Common myeloid progenitor, CD34-positive (primary cell): ENCODE data around the gene GRB10.
A peak's percentile ranks its signal among the peaks of the same experiment; 100 is the strongest.

Experiments used
- CTCF ChIA-PET: fragments of 350-600 bp; sonication (Branson Sonifier 250); formaldehyde crosslinking; loops from one replicate; lab custom pipeline; 2021; ENCODE audit warnings: antibody characterized with exemption; lab: Charles Lee
- POLR2A ChIA-PET: fragments of 350-600 bp; sonication (Branson Sonifier 250); formaldehyde crosslinking; loops from one replicate; lab custom pipeline; 2021; ENCODE audit warnings: antibody characterized with exemption; lab: Charles Lee
- DNase-seq, 3 donors: peaks; one replicate each; pipeline versions ENCODE4 v3.0.0 to v3.0.0-alpha.2; 2013
- H3K27ac ChIP-seq, 2 experiments: 1 replicate in 1 of 2; 2 replicates in 1 of 2; pipeline ENCODE4 v1.7.0; 2013; ENCODE audit warnings: inconsistent platforms in 2 of 2, low read length in 2 of 2, mild to moderate bottlenecking in 2 of 2, low read depth in 1 of 2, moderate library complexity in 1 of 2; ENCODE audit not compliant: severe bottlenecking in 2 of 2, insufficient read depth in 1 of 2, poor library complexity in 1 of 2
- H3K27me3 ChIP-seq, 5 experiments: replicated peaks in 2 of 5; 1 replicate in 3 of 5; 2 replicates in 2 of 5; pipeline versions ENCODE4 v1.6.1 to v1.7.0; 2013; ENCODE audit warnings: low read length in 4 of 5, mild to moderate bottlenecking in 2 of 5, moderate library complexity in 2 of 5, inconsistent platforms in 1 of 5; ENCODE audit not compliant: insufficient read depth in 5 of 5, control insufficient read depth in 4 of 5
- H3K36me3 ChIP-seq, 4 experiments: 1 replicate in 2 of 4; 2 replicates in 2 of 4; pipeline versions ENCODE4 v1.6.1 to v1.7.0; 2013; ENCODE audit warnings: low read length in 3 of 4, control low read depth in 1 of 4, mild to moderate bottlenecking in 1 of 4; ENCODE audit not compliant: control insufficient read depth in 4 of 4, insufficient read depth in 4 of 4
- H3K4me1 ChIP-seq, 4 experiments: 1 replicate in 3 of 4; 2 replicates in 1 of 4; pipeline versions ENCODE4 v1.6.1 to v1.7.1; 2013; ENCODE audit warnings: low read length in 3 of 4, mild to moderate bottlenecking in 3 of 4, control low read depth in 1 of 4, inconsistent platforms in 1 of 4, moderate library complexity in 1 of 4; ENCODE audit not compliant: control insufficient read depth in 4 of 4, insufficient read depth in 4 of 4; ENCODE audit errors: control extremely low read depth in 1 of 4
- H3K4me3 ChIP-seq, 7 experiments: 1 replicate in 4 of 7; 2 replicates in 3 of 7; pipeline versions ENCODE4 v1.5.1 to v1.7.0; 2013; ENCODE audit warnings: mild to moderate bottlenecking in 7 of 7, low read length in 6 of 7, moderate library complexity in 6 of 7, inconsistent platforms in 2 of 7, low read depth in 2 of 7, control low read depth in 1 of 7; ENCODE audit not compliant: insufficient read depth in 4 of 7, control insufficient read depth in 1 of 7; ENCODE audit errors: extremely low read depth in 1 of 7
- H3K9me3 ChIP-seq, 5 experiments: 1 replicate in 4 of 5; 2 replicates in 1 of 5; pipeline versions ENCODE4 v1.6.1 to v1.7.1; 2013; ENCODE audit warnings: low read length in 4 of 5, mild to moderate bottlenecking in 2 of 5, inconsistent platforms in 1 of 5, low read depth in 1 of 5, moderate library complexity in 1 of 5; ENCODE audit not compliant: control insufficient read depth in 4 of 5, insufficient read depth in 2 of 5; ENCODE audit errors: control extremely low read depth in 1 of 5
- WGBS: methylation state at CpG from one replicate; pipeline ENCODE4 v1.1.5; 2013; ENCODE audit not compliant: insufficient coverage; 5-methylcytosine and 5-hydroxymethylcytosine counted together

GRB10 gene

DNA sequence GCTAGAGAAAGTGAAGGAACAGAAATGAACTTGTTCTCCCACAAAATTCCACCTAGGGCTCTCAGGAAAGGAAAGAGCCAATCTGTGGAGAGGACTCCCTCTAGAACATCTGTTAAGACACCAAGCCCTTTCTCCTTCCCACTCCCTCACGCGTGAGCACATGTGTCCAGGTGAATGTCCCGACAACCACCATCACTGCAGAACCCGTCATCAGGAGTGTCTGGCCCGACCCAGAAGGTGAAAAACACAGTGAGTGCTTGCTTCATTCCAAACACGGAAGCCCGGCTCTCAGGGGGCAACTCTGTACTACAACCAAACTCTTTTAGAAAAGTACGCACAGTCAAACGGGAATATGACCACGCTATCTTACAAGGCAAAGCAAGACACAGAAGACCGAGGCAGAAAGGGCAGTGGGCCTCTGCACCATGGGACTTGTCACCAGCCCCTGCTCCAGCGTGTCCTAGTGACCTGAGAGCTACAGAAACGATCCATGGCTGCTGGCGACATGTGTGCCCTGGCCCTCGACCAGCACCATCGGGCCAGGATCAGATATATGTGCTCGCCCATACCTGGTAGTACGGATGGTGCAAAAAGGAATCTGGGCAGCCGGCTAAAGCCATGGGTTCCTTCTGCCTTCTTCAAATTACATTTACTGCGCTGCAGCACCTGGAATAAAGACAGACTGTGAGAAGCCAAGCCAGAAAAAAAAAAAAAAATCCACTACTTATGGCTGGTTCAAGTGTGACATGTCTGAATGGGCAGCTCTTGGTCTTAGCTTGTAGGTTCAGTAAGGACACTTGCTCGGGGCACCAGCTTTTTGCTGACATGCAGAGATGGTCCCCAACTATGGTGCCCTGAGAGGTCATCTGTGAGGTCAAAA, 50.8 kb downstream of the GRB10 start:
- CTCF ChIA-PET, result interaction anchor here (0.6 to 1.2 kb wide), 4 partner anchors 12 to 53 kb away, joined by 3 to 4 read pairs (median 4); no protein-coding TSS in a partner anchor
- Histone ChIP-seq H3K36me3 (peaks cover 0 to 10% (median 4%) of the 10 kb centered on the region in 4 experiments), H3K9me3 (no peaks in the 10 kb centered on the region), H3K4me3 (no peak overlapping the region), H3K27ac (no peak overlapping the region), H3K27me3 (no peaks in the 10 kb centered on the region), H3K4me1 (peaks cover 0 to 13% (median 10%) of the 10 kb centered on the region in 4 experiments)
- POLR2A ChIA-PET, result no interaction called here
- 97% methylated on average over 15 of the region's 21 CpGs for WGBS
- no peak for DNase-seq

- DNase-seq, result no peak
- Histone ChIP-seq H3K4me3 (no peak overlapping the region), H3K9me3 (no peaks in the 10 kb centered on the region), H3K27me3 (no peaks in the 10 kb centered on the region), H3K4me1 (peaks cover 0 to 19% (median 13%) of the 10 kb centered on the region in 4 experiments), H3K27ac (no peak overlapping the region), H3K36me3 (peaks cover 0 to 12% (median 5%) of the 10 kb centered on the region in 4 experiments)
- ChIA-PET CTCF (interaction anchor here (0.6 to 1.3 kb wide), 3 partner anchors 9 to 38 kb away, joined by 3 to 5 read pairs (median 4); no protein-coding TSS in a partner anchor), POLR2A (interaction anchor here (0.8 kb wide), 1 partner anchor 25 kb away, joined by 6 read pairs; no protein-coding TSS in a partner anchor)
- WGBS, result 91% methylated on average over 9 of the region's 12 CpGs
These were observed 52.0 kb downstream of the GRB10 start for GRCh38 chr7:50730446-50731400.

DNA sequence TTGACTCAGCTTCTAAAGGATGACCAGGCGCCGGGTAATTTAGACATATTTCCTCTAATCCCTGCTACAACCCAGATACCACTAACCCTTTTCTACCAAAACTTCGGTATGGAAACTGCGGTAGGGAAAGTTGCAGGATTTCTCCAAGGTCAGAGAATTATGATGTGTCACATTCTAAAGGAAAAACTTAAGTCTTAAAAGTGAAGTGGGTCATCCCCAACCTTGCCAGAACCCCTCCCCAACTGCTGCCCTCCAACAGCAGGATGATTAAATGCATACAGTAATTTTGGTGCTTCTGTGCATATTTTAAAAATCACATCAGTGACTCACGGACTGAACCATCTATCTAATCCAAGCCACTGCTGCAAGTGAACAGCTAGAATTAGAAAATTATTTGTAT, 52.7 kb downstream of the GRB10 start:
- Histone ChIP-seq H3K9me3 (no peaks in the 10 kb centered on the region), H3K27ac (no peak overlapping the region), H3K4me1 (peaks cover 0 to 26% (median 17%) of the 10 kb centered on the region in 4 experiments), H3K4me3 (no peak overlapping the region), H3K36me3 (peaks cover 0 to 14% (median 5%) of the 10 kb centered on the region in 4 experiments), H3K27me3 (no peaks in the 10 kb centered on the region)
- POLR2A ChIA-PET, result interaction anchor here (0.6 kb wide), 1 partner anchor 18 kb away, joined by 3 read pairs; no protein-coding TSS in a partner anchor
- CTCF ChIA-PET, result interaction anchor here (0.6 kb wide), 1 partner anchor 10 kb away, joined by 3 read pairs; no protein-coding TSS in a partner anchor
- 80% methylated on average over 1 of the region's 5 CpGs for WGBS
- no peak for DNase-seq

- ChIA-PET CTCF (interaction anchor here (0.7 kb wide), 1 partner anchor 339 kb away, joined by 3 read pairs; no protein-coding TSS in a partner anchor), POLR2A (no interaction called here)
- 100% methylated on average over 1 of the region's 2 CpGs for WGBS
- peaks cover 0 to 44% (median 35%) of the 10 kb centered on the region in 4 experiments for H3K4me1 ChIP-seq
- no peaks in the 10 kb centered on the region for H3K9me3 ChIP-seq
- no peak overlapping the region for H3K4me3 ChIP-seq
- no peaks in the 10 kb centered on the region for H3K27me3 ChIP-seq
- no peak for DNase-seq
- peaks cover 0 to 16% (median 3%) of the 10 kb centered on the region in 4 experiments for H3K36me3 ChIP-seq
- no peak overlapping the region for H3K27ac ChIP-seq
These were observed 54.5 kb downstream of the GRB10 start for GRCh38 chr7:50728184-50728583.

GRCh38 chr7:50727711-50728110, 55.0 kb downstream of the GRB10 start:
- H3K4me1 ChIP-seq, result peaks cover 3 to 49% (median 39%) of the 10 kb centered on the region in 4 experiments
- CTCF ChIA-PET, result interaction anchor here (1.3 kb wide), 1 partner anchor 12 kb away, joined by 6 read pairs; no protein-coding TSS in a partner anchor
- H3K9me3 ChIP-seq, result no peaks in the 10 kb centered on the region
- POLR2A ChIA-PET, result no interaction called here
- peaks cover 0 to 16% (median 3%) of the 10 kb centered on the region in 4 experiments for H3K36me3 ChIP-seq
- WGBS, result 83% methylated on average over 1 of the region's 2 CpGs
- H3K27me3 ChIP-seq, result no peaks in the 10 kb centered on the region
- no peak for DNase-seq
- no peak overlapping the region for H3K4me3 ChIP-seq
- no peak overlapping the region for H3K27ac ChIP-seq

GRCh38 chr7:50727072-50727471, 55.6 kb downstream of the GRB10 start:
- ChIA-PET CTCF (interaction anchor here (0.9 to 1.3 kb wide), 2 partner anchors 12 to 703 kb away, joined by 3 to 6 read pairs; no protein-coding TSS in a partner anchor), POLR2A (no interaction called here)
- no peak overlapping the region for H3K27ac ChIP-seq
- no peaks in the 10 kb centered on the region for H3K9me3 ChIP-seq
- DNase-seq, result peak in 2 of 3 donors; percentile 39 to 50
- peaks cover 0 to 16% (median 3%) of the 10 kb centered on the region in 4 experiments for H3K36me3 ChIP-seq
- no peak overlapping the region for H3K4me3 ChIP-seq
- H3K4me1 ChIP-seq, result peaks cover 8 to 55% (median 46%) of the 10 kb centered on the region in 4 experiments
- 17% methylated on average over 1 of the region's 3 CpGs for WGBS
- H3K27me3 ChIP-seq, result no peaks in the 10 kb centered on the region
